BJ (cell line): ENCODE measurements around the gene BRI3. TPM values are rescaled to one million over a fixed set of nuclear protein-coding genes. Genes with fewer than 3 reads are reported as not detected.

ENCODE experiments used
- CTCF ChIA-PET: fragments of 350-600 bp; formaldehyde crosslinking; extraction: SDS; loops from one replicate; lab custom pipeline; 2021; ENCODE audit warnings: antibody characterized with exemption, inconsistent platforms; lab: Yijun Ruan, JAX
- POLR2A ChIA-PET: fragments of 300-600 bp; sonication (Branson Sonifier 250); formaldehyde crosslinking; extraction: SDS; loops from one replicate; lab custom pipeline; 2021; ENCODE audit warnings: antibody characterized with exemption; lab: Charles Lee
- DNase-seq: peaks from one replicate; pipeline ENCODE4 v3.0.0-alpha.2; 2011; ENCODE audit warnings: low read depth
- H3K27me3 ChIP-seq: 2 replicates; pipeline ENCODE4 v1.6.0; 2011; ENCODE audit warnings: low read length; ENCODE audit not compliant: control insufficient read depth, insufficient read depth
- H3K36me3 ChIP-seq: 2 replicates; pipeline ENCODE4 v1.5.1; 2011; ENCODE audit warnings: low read length; ENCODE audit not compliant: control insufficient read depth, insufficient read depth
- H3K4me3 ChIP-seq: 2 replicates; pipeline ENCODE4 v1.5.1; 2011; ENCODE audit warnings: low read depth, mild to moderate bottlenecking, control low read depth, low read length
- CTCF ChIP-seq: IDR thresholded peaks from 2 replicates; pipeline ENCODE4 v1.5.1; 2011; ENCODE audit warnings: low read depth, mild to moderate bottlenecking, control low read depth, inconsistent platforms, low read length, moderate library complexity; ENCODE audit not compliant: insufficient read depth
- polyA plus RNA-seq: library from polyadenylated mRNA; depleted of rRNA; stranded (reverse); fragments of >200 nt; gene quantifications from 2 replicates; pipeline ENCODE4 v1.2.3, GENCODE V29; 2011

Gene BRI3
- polyA plus RNA-seq, 1 experiment = 163 TPM

GRCh38 chr7:98278936-98279335 is 2.5 kb upstream of the BRI3 start:
- H3K27me3 ChIP-seq = no peaks in the 10 kb centered on the region
- peaks cover 6% of the 10 kb centered on the region for H3K36me3 ChIP-seq
- no peak overlapping the region for H3K4me3 ChIP-seq
- ChIA-PET CTCF (interaction anchor here (0.8 to 1.2 kb wide), 2 partner anchors 17 to 38 kb away, joined by 3 to 4 read pairs; no protein-coding TSS in a partner anchor), POLR2A (no interaction called here)
- TF ChIP-seq CTCF = no peak
- no peak for DNase-seq

- no peak for DNase-seq
- no peak overlapping the region for H3K4me3 ChIP-seq
- peaks cover 8% of the 10 kb centered on the region for H3K36me3 ChIP-seq
- CTCF ChIA-PET = interaction anchor here (1.6 kb wide), 1 partner anchor 13 kb away, joined by 5 read pairs; no protein-coding TSS in a partner anchor
- POLR2A ChIA-PET = no interaction called here
- H3K27me3 ChIP-seq = no peaks in the 10 kb centered on the region
- no peak for TF ChIP-seq CTCF
These were observed 1.2 kb upstream of the BRI3 start for GRCh38 chr7:98280296-98280695.

GRCh38 chr7:98281757-98282606 is 496 bp downstream of the BRI3 start:
- ChIA-PET POLR2A (no interaction called here), CTCF (interaction anchor here (0.6 kb wide), 1 partner anchor 68 kb away, joined by 3 read pairs; no protein-coding TSS in a partner anchor)
- DNase-seq = no peak
- Histone ChIP-seq H3K4me3 (peak overlapping the region; percentile 89), H3K36me3 (peaks cover 8% of the 10 kb centered on the region), H3K27me3 (no peaks in the 10 kb centered on the region)
- TF ChIP-seq CTCF = no peak

- ChIA-PET POLR2A (no interaction called here), CTCF (interaction anchor here (0.6 kb wide), 1 partner anchor 119 kb away, joined by 3 read pairs; no protein-coding TSS in a partner anchor)
- Histone ChIP-seq H3K27me3 (no peaks in the 10 kb centered on the region), H3K4me3 (peak overlapping the region; percentile 89), H3K36me3 (peaks cover 13% of the 10 kb centered on the region)
- no peak for TF ChIP-seq CTCF
- no peak for DNase-seq
These were observed 1.2 kb downstream of the BRI3 start for GRCh38 chr7:98282703-98283102.

- CTCF ChIA-PET = interaction anchor here (0.6 to 3.7 kb wide), 2 partner anchors 11 to 118 kb away, joined by 3 to 18 read pairs; no protein-coding TSS in a partner anchor
- peaks cover 16% of the 10 kb centered on the region for H3K36me3 ChIP-seq
- TF ChIP-seq CTCF = no peak
- POLR2A ChIA-PET = no interaction called here
- no peaks in the 10 kb centered on the region for H3K27me3 ChIP-seq
- no peak for DNase-seq
- H3K4me3 ChIP-seq = peak overlapping the region; percentile 89
These were observed 1.8 kb downstream of the BRI3 start for GRCh38 chr7:98283127-98283886.
